Raji (cell line): Measurements from ENCODE around the gene SHC2.

ENCODE experiments used
- POLR2A ChIP-seq: IDR thresholded peaks from 2 replicates; pipeline ENCODE4 v1.6.1; 2011; ENCODE audit warnings: low read depth, low read length, control low read depth; ENCODE audit not compliant: insufficient read depth

The SHC2 gene

GRCh38 chr19:410243-410781 is 50.5 kb downstream of the SHC2 start:
- no peak for TF ChIP-seq POLR2A

GRCh38 chr19:409516-410242 is 51.2 kb downstream of the SHC2 start:
- TF ChIP-seq POLR2A = no peak

- TF ChIP-seq POLR2A = no peak
Observed at GRCh38 chr19:408902-409515, 51.8 kb downstream of the SHC2 start, which contains the start of gene C2CD4C. Gene C2CD4C (minus strand): TSS chr19:409147. CDS start chr19:408361, 786 bp downstream.

GRCh38 chr19:408441-408901 is 52.4 kb downstream of the SHC2 start:
- no peak for TF ChIP-seq POLR2A

GRCh38 chr19:407511-408440 is 53.1 kb downstream of the SHC2 start:
- no peak for TF ChIP-seq POLR2A

GRCh38 chr19:406971-407510 is 53.8 kb downstream of the SHC2 start:
- no peak for TF ChIP-seq POLR2A

- TF ChIP-seq POLR2A = no peak
Observed at GRCh38 chr19:406135-406781, 54.6 kb downstream of the SHC2 start.

GRCh38 chr19:405121-405965 is 55.5 kb downstream of the SHC2 start:
- TF ChIP-seq POLR2A = no peak

GRCh38 chr19:403221-404027 is 57.4 kb downstream of the SHC2 start:
- TF ChIP-seq POLR2A = no peak

GRCh38 chr19:402786-403185 is 58.0 kb downstream of the SHC2 start:
- TF ChIP-seq POLR2A = no peak

GRCh38 chr19:401866-402511 is 58.8 kb downstream of the SHC2 start:
- no peak for TF ChIP-seq POLR2A
